GM12865 (cell line): ENCODE data around the gene PLXNC1.

Source experiments
- DNase-seq: peaks from one replicate; pipeline ENCODE4 v3.0.0; 2010; ENCODE audit warnings: low read depth
- H3K4me3 ChIP-seq: 2 replicates; pipeline ENCODE4 v1.5.1; 2011; ENCODE audit warnings: mild to moderate bottlenecking, low read depth, low read length, control low read depth
- TF ChIP-seq, protein P1 (sequence below): IDR thresholded peaks from 2 replicates; pipeline ENCODE4 v1.5.1; 2011; ENCODE audit warnings: low read length, control low read depth, low read depth, inconsistent platforms; ENCODE audit not compliant: insufficient read depth; ENCODE audit errors: missing control alignments

The PLXNC1 gene

DNA sequence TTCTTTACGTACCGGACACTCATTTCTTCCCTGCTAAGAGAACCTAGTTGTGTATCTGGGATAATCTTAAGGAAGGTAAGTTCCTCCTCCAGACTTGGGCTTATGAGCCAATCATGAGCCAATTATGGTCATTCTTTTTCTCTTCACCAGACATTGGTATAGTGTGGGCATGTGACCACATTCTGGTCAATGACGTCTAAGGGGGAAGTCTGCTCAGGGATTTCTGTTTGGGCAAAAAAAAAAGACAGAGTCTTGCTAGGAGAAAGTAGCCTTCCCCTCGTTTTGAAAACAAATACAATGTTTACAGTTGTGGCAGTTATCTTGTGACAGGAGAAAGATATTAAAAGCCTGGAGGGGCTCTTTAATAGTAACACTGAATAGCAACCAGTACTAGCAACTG is 20.1 kb upstream of the PLXNC1 start:
- no peak overlapping the region for H3K4me3 ChIP-seq
- no peak for DNase-seq
- TF ChIP-seq, protein P1, sequence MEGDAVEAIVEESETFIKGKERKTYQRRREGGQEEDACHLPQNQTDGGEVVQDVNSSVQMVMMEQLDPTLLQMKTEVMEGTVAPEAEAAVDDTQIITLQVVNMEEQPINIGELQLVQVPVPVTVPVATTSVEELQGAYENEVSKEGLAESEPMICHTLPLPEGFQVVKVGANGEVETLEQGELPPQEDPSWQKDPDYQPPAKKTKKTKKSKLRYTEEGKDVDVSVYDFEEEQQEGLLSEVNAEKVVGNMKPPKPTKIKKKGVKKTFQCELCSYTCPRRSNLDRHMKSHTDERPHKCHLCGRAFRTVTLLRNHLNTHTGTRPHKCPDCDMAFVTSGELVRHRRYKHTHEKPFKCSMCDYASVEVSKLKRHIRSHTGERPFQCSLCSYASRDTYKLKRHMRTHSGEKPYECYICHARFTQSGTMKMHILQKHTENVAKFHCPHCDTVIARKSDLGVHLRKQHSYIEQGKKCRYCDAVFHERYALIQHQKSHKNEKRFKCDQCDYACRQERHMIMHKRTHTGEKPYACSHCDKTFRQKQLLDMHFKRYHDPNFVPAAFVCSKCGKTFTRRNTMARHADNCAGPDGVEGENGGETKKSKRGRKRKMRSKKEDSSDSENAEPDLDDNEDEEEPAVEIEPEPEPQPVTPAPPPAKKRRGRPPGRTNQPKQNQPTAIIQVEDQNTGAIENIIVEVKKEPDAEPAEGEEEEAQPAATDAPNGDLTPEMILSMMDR = no peak

- peak; percentile 78 for DNase-seq
- TF ChIP-seq, protein P1 = peak; percentile 66
- H3K4me3 ChIP-seq = no peak overlapping the region
Measured at GRCh38 chr12:94133964-94134795, 14.2 kb upstream of the PLXNC1 start.

DNA sequence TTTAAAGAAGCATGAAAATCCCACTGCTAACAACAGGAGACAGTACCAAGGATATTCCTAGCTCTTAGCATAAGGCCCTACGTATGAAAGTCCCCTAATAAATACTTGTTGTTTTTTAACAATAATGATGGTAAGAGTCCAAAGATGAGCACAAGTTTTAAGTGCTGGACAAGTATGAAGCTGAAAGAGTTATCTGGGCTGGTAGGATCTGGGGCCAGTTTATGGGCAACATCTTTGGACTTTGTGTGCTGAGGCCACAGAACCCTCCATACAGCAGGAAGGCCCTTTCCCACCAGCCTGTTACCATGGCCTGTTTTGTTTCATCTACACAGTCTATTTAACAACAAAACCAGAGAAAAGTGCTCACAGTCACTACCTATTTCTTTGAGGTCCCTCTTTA is 12.5 kb upstream of the PLXNC1 start:
- H3K4me3 ChIP-seq = no peak overlapping the region
- TF ChIP-seq, protein P1 = no peak
- DNase-seq = no peak

DNA sequence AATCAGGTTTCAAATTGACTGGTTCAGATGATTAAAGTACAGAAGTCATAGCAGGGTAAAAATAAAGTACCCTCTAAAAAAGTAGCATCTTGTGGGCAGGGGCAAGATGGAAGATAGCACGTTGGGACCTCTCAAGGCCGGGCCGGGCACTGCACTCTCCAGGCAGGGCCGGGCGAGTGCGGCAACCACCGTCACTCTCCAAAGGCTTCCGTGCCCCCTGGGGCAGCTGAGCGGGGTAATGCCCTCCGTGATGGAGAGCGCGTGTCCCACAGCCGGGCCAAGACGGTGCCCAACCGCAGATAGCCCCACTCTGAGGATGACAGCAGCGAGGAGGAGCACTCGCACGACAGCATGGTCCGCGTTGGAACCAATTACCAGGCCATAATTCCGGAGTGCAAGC is 8.6 kb upstream of the PLXNC1 start:
- TF ChIP-seq, protein P1 = no peak
- H3K4me3 ChIP-seq = no peak overlapping the region
- no peak for DNase-seq

GRCh38 chr12:94140556-94140955 is 7.8 kb upstream of the PLXNC1 start:
- peak; percentile 67 for DNase-seq
- no peak overlapping the region for H3K4me3 ChIP-seq
- TF ChIP-seq, protein P1 = peak; percentile 58

DNA sequence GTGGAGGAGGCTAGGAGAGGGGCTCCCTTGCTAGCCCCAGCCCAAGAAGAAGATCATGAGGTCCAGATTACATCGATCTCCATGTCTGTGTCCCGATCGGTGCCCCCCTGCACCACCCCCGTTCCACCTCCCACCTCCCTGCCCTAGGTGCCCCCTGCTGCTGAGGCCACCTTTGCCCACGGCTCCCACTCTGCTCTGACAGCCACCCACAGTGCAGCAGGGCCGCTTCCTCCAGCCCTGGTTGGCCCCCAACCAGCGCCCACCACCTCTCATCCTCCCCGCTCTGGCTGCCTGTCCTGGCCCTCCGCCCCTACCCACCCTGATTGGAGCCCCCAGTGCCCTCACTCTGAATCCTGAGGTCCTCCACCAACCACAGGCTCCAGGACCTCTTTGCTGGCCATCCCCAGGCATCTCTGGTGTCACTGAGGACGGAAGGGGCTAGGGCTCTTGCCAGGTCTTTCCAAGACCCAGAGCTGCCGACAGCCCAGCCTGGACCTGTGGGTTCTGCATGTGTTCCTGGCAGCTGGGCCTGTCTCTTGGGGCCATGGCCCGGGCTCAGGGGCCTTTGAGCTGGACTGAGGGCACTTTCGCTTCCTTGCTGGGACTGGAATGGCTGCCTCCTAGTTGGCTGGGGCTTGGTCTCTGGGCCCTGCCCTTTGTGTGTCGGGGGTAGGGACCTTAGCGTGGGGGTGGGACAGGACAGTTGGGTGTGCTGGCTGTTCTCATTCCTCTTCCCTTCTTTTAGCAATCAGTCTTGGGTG is 7.2 kb upstream of the PLXNC1 start:
- no peak for DNase-seq
- no peak overlapping the region for H3K4me3 ChIP-seq
- TF ChIP-seq, protein P1 = no peak
